GM13976 (cell line): ENCODE data around the gene TRMU.
"Not testable (repeated sequence)": the region's sequence is repeated elsewhere in the genome, so short reads cannot be mapped to it uniquely, and the experiment has no call there.

ENCODE experiments used
- DNase-seq: peaks from one replicate; pipeline ENCODE4 v3.0.0; 2012; ENCODE audit warnings: low spot score
- in situ Hi-C: fragments of 300-500 bp; cut with MboI; formaldehyde crosslinking; loops from one replicate; pipeline ENCODE4 v1.12.0; 2022; ENCODE audit warnings: low sequenced_read_pairs, mixed read lengths, inconsistent platforms; ENCODE audit not compliant: unreplicated experiment
- TF ChIP-seq, protein P1 (sequence below): IDR thresholded peaks from 2 replicates; pipeline ENCODE4 v1.5.1; 2012; ENCODE audit warnings: borderline replicate concordance, mild to moderate bottlenecking; ENCODE audit not compliant: insufficient read depth; ENCODE audit errors: extremely low read depth, missing control alignments, control extremely low read depth

The TRMU gene

DNA sequence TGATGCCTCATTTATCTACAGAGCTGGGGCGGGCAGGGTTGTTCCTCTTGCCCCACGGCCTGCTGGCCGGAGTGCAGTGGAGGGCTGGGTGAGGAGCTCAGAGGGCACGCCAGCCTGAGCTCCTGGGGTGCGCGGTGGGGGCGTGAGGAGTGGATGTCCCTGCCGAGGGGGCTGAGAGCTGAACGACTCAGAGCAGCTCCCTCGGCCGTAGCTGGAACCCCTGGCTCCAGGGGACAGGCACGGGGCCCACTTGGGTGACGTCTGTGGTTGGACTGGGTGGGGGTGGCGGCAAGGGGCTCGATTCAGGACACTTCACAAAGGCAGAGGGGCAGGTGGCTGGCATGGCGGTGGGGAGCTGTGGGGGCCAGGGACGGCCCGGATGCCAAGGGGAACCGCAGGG is 62.4 kb downstream of the TRMU start:
- in situ Hi-C loops, result no loop called here
- TF ChIP-seq, protein P1, sequence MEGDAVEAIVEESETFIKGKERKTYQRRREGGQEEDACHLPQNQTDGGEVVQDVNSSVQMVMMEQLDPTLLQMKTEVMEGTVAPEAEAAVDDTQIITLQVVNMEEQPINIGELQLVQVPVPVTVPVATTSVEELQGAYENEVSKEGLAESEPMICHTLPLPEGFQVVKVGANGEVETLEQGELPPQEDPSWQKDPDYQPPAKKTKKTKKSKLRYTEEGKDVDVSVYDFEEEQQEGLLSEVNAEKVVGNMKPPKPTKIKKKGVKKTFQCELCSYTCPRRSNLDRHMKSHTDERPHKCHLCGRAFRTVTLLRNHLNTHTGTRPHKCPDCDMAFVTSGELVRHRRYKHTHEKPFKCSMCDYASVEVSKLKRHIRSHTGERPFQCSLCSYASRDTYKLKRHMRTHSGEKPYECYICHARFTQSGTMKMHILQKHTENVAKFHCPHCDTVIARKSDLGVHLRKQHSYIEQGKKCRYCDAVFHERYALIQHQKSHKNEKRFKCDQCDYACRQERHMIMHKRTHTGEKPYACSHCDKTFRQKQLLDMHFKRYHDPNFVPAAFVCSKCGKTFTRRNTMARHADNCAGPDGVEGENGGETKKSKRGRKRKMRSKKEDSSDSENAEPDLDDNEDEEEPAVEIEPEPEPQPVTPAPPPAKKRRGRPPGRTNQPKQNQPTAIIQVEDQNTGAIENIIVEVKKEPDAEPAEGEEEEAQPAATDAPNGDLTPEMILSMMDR, result no peak
- DNase-seq, result no peak

DNA sequence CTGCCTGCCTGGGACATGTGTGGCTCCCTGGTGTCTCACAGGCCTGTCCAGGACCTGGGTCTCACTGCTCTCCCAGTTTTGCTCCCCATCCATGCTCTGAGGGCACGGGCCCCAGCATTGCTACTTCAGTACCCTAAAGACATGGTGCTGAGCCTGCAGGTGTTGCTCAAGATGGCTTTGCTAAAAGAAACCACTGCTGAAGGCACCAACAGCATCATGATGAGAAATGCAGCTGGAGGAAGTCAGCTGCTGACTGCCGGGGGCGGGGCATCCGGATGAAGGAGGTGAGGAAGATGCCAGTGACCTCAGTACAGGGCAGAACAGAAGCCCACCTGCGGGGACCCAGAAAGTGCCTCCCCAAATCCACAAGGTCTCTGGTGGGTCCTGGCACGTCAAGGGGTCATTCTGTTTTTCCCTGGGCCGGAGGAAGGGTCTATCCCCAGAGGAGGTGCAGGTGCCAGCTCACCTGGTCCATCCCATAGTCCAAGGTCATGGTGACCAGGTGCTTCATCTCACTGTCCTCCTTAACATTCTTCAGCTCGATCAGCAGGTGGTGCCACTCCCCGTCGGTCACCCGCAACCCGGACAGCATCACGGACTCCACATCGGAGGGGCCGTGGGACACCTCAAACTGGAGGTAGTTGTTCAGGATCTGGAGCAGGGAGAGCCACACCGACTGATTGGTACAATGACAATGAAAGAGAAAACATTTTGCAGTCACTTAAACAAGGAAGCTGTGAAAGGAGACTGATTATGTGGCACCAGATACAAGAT is 63.9 kb downstream of the TRMU start:
- no peak for DNase-seq
- TF ChIP-seq, protein P1, result no peak
- in situ Hi-C loops, result no loop called here

DNA sequence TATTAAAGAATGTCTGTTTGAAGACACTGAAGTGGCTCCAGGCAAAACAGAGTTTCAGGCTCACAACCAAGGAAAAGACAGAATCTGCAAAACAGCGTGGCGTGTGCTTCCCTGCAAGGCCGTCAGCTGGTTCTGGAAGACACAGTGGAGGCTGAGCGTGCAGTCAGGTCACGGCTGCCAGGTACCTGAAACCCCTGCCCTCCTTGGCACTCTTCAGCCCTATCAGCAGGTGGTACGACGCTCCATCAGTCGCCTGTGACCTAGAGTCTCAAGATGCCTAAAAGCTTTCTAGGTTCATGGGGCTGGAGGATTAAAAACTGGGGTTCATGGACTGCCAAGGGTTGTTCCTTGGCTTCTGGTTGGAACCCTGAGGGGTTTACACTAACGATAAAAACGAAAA is 65.9 kb downstream of the TRMU start:
- no peak for DNase-seq
- in situ Hi-C loops, result no loop called here

DNA sequence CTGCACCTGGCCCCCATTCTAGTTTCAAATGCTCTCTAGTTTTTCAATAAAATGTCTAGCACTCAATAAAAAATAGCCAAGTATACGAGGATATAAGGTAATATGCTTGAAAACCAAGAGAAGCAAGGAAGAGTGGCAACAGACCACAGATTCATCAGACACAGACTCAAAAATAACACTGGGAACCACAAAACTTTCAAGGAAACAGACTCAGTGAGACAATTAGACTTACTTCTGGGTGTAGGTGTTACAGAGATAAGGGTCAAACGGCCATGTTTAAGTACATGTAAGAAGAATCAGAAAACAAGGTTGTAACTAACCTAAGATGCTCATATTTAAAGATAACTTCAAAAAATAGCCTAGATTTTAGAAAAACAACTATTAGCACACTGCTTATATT is 67.0 kb downstream of the TRMU start:
- TF ChIP-seq, protein P1, result no peak
- DNase-seq, result no peak
- in situ Hi-C loops, result no loop called here

More for the DNA sequence above, 65.9 kb downstream of the TRMU start:
- TF ChIP-seq, protein P1, result no peak

DNA sequence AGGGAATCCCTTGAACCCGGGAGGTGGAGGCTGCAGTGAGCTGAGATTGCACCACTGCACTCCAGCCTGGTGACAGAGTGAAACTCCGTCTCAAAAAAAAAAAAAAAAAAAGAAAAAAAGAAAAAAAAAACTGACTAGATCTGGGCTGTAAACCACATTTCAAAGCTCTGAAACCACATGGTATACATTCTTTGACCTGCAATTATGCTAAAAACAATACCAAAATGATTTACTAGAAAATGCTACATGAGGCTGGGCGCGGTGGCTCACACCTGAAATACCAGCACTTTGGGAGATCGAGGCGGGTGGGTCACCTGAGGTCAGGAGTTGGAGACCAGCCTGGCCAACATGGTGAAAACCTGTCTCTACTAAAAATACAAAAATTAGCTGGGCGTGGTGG is 68.4 kb downstream of the TRMU start:
- in situ Hi-C loops, DNase-seq: not testable (repeated sequence)

DNA sequence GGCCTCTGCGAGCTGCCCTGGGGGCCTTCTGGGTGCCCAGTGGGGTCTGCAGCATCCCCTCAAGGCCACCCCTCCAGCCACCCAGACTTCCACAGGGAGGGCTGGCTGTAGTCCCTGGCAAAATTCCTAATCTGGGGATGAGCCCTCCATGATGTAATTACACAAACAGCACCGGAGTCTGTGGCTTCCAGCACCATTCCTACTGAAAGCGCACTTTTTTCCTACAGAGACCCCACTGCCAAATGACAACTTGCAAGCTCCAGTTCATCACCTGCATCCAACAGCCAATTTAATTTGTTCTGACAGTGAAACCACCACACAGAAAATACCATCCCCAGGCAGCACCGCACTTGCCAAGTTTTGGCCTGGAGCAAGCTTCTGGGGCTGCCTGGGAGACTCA is 70.4 kb downstream of the TRMU start:
- DNase-seq, result no peak
- TF ChIP-seq, protein P1, result no peak
- in situ Hi-C loops, result no loop called here

DNA sequence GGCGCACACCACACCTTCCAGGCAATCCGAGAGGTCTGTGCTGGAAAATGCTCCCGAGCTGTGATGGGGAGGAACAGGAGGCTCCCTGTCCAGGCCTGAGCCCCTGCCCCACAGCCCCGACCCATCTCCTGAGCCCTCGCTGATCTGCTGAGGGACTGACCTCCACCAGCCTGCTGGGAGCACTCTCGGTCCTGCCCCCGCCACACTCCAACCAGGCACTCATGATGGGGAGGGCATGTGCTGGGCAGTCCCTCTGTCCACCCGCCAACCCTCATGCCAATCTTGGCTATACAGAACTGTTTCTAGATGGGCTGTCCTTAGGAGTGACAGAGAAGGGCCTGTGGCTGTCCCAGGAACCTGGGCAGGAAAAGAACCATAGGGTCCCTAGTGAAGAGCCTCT is 70.8 kb downstream of the TRMU start:
- no peak for DNase-seq
- TF ChIP-seq, protein P1, result no peak
- in situ Hi-C loops, result no loop called here
